Choroid plexus epithelial cell (primary cell): ENCODE data around the gene ZNF41.
"Not testable (repeated sequence)": the region's sequence is repeated elsewhere in the genome, so short reads cannot be mapped to it uniquely, and the experiment has no call there.

ENCODE experiments used
- DNase-seq: peaks from one replicate; pipeline ENCODE4 v3.0.0-alpha.2; 2010; ENCODE audit warnings: low read depth
- H3K4me3 ChIP-seq: 2 replicates; pipeline ENCODE4 v1.5.1; 2011; ENCODE audit warnings: low read depth, mild to moderate bottlenecking, control low read depth, low read length, moderate library complexity
- CTCF ChIP-seq: conservative IDR thresholded peaks from 2 replicates; pipeline ENCODE4 v1.5.1; 2011; ENCODE audit warnings: low read depth, mild to moderate bottlenecking, control low read depth, inconsistent platforms, low read length, moderate library complexity

The ZNF41 gene

GRCh38 chrX:47515941-47516665, 33.1 kb upstream of the ZNF41 start:
- no peak for TF ChIP-seq CTCF
- no peak overlapping the region for H3K4me3 ChIP-seq
- peak; percentile 68 for DNase-seq

GRCh38 chrX:47514533-47515235, 31.7 kb upstream of the ZNF41 start:
- H3K4me3 ChIP-seq, result no peak overlapping the region
- TF ChIP-seq CTCF, result no peak
- DNase-seq, result peak; percentile 67

GRCh38 chrX:47513034-47513965, 30.3 kb upstream of the ZNF41 start:
- not testable (repeated sequence) for DNase-seq
- H3K4me3 ChIP-seq, result peak overlapping the region; percentile 51

- DNase-seq, H3K4me3 ChIP-seq: not testable (repeated sequence)
Observed at GRCh38 chrX:47512383-47512782, 29.4 kb upstream of the ZNF41 start.

GRCh38 chrX:47507153-47507867, 24.3 kb upstream of the ZNF41 start:
- no peak overlapping the region for H3K4me3 ChIP-seq
- no peak for TF ChIP-seq CTCF
- DNase-seq, result no peak

- no peak overlapping the region for H3K4me3 ChIP-seq
- DNase-seq, result no peak
- no peak for TF ChIP-seq CTCF
Observed at GRCh38 chrX:47503151-47503550, 20.1 kb upstream of the ZNF41 start.

GRCh38 chrX:47502316-47503125, 19.5 kb upstream of the ZNF41 start:
- DNase-seq, result peak; percentile 59
- TF ChIP-seq CTCF, result no peak
- H3K4me3 ChIP-seq, result no peak overlapping the region
